SK-N-SH (cell line): Measurements from ENCODE around the gene TSC1. TPM values are rescaled to one million over a fixed set of nuclear protein-coding genes. Genes with fewer than 3 reads are reported as not detected.

Experiments
- CTCF ChIA-PET: fragments of 300-600, 350-600 bp; formaldehyde crosslinking; extraction: SDS; loops from one replicate; lab custom pipeline; 2021; lab: Yijun Ruan, JAX
- POLR2A ChIA-PET: fragments of 350-600 bp; sonication (Branson Sonifier 250); formaldehyde crosslinking; extraction: SDS; loops from one replicate; lab custom pipeline; 2020; ENCODE audit warnings: antibody characterized with exemption, inconsistent platforms; lab: Yijun Ruan, JAX
- DNase-seq: peaks from one replicate; pipeline ENCODE4 v3.0.0; 2012
- H2AFZ ChIP-seq: fragments of 200-600 bp; sonication (generic); 2 replicates; pipeline ENCODE4 v1.8.1; 2016; ENCODE audit warnings: antibody characterized with exemption, mild to moderate bottlenecking, low read depth
- H3F3A ChIP-seq: fragments of 200-600 bp; sonication (generic); replicated peaks from 2 replicates; pipeline ENCODE3; 2016; ENCODE audit warnings: antibody characterized with exemption, mild to moderate bottlenecking; ENCODE audit not compliant: insufficient read depth
- H3K27ac ChIP-seq, 2 experiments: fragments of 200-500 bp in 1 of 2; fragments of 200-600 bp in 1 of 2; sonication (Bioruptor generic) in 1 of 2; sonication (generic), shearing (Covaris generic) in 1 of 2; 2 replicates each; pipeline versions ENCODE4 v1.5.1 to v1.6.1; 2014 to 2016; ENCODE audit warnings: low read depth in 2 of 2, inconsistent platforms in 1 of 2, low read length in 1 of 2, mild to moderate bottlenecking in 1 of 2, mixed read lengths in 1 of 2
- H3K27me3 ChIP-seq: fragments of 200-600 bp; sonication (generic), shearing (Covaris generic); 2 replicates; pipeline ENCODE4 v1.6.1; 2016; ENCODE audit warnings: mixed run types; ENCODE audit not compliant: insufficient read depth
- H3K36me3 ChIP-seq, 2 experiments: fragments of 200-500 bp in 1 of 2; fragments of 200-600 bp in 1 of 2; sonication (Bioruptor generic) in 1 of 2; sonication (generic) in 1 of 2; replicated peaks in 1 of 2; 2 replicates each; pipeline versions ENCODE3 to v1.5.1; 2014 to 2016; ENCODE audit warnings: low read length in 1 of 2, mild to moderate bottlenecking in 1 of 2; ENCODE audit not compliant: insufficient read depth in 2 of 2, control insufficient read depth in 1 of 2
- H3K4me1 ChIP-seq, 2 experiments: fragments of 200-500 bp in 1 of 2; fragments of 200-600 bp in 1 of 2; sonication (Bioruptor generic) in 1 of 2; sonication (generic), shearing (Covaris generic) in 1 of 2; 2 replicates each; pipeline versions ENCODE4 v1.5.1 to v1.6.1; 2014 to 2016; ENCODE audit warnings: low read depth in 1 of 2, low read length in 1 of 2, mixed run types in 1 of 2; ENCODE audit not compliant: insufficient read depth in 2 of 2, control insufficient read depth in 1 of 2
- H3K4me2 ChIP-seq: fragments of 200-600 bp; sonication (generic), shearing (Covaris generic); 2 replicates; pipeline ENCODE4 v1.6.1; 2017; ENCODE audit warnings: mixed run types
- H3K4me3 ChIP-seq, 2 experiments: fragments of 200-500 bp in 1 of 2; fragments of 200-600 bp in 1 of 2; sonication (Bioruptor generic) in 1 of 2; sonication (generic), shearing (Covaris generic) in 1 of 2; 2 replicates each; pipeline versions ENCODE4 v1.5.1 to v1.8.1; 2014 to 2016; ENCODE audit warnings: low read depth in 2 of 2, inconsistent platforms in 1 of 2, low read length in 1 of 2, mild to moderate bottlenecking in 1 of 2, mixed read lengths in 1 of 2, moderate library complexity in 1 of 2
- H3K79me2 ChIP-seq: fragments of 200-600 bp; sonication (generic); 2 replicates; pipeline ENCODE4 v1.8.1; 2017; ENCODE audit warnings: mild to moderate bottlenecking; ENCODE audit not compliant: insufficient read depth
- H3K9ac ChIP-seq: fragments of 200-600 bp; sonication (generic); 2 replicates; pipeline ENCODE4 v1.6.1; 2017; ENCODE audit warnings: mixed run types
- H3K9me2 ChIP-seq: fragments of 200-600 bp; sonication (generic); 2 replicates; pipeline ENCODE4 v1.6.1; 2017; ENCODE audit warnings: mixed run types
- H3K9me3 ChIP-seq: fragments of 200-600 bp; sonication (generic); 2 replicates; pipeline ENCODE4 v1.6.1; 2017; ENCODE audit warnings: mixed run types, mild to moderate bottlenecking, moderate library complexity
- H4K20me1 ChIP-seq: fragments of 200-600 bp; sonication (generic); 2 replicates; pipeline ENCODE4 v1.6.1; 2017; ENCODE audit warnings: mild to moderate bottlenecking, mixed run types; ENCODE audit not compliant: insufficient read depth
- CHD2 ChIP-seq: fragments of 150-350 bp; IDR thresholded peaks from 2 replicates; pipeline ENCODE4 v1.6.1; 2018; ENCODE audit warnings: low read length; ENCODE audit not compliant: partially characterized antibody
- ELF1 ChIP-seq: IDR thresholded peaks from 2 replicates; pipeline ENCODE4 v1.4.0; 2012
- EP300 ChIP-seq, 2 experiments: IDR thresholded peaks; 2 replicates each; pipeline versions ENCODE4 v1.4.0 to v1.6.1; 2012; ENCODE audit warnings: borderline replicate concordance in 1 of 2, low read depth in 1 of 2, low read length in 1 of 2
- EZH2phosphoT487 ChIP-seq: fragments of 200-600 bp; sonication (generic); IDR thresholded peaks from 2 replicates; pipeline ENCODE4 v1.6.1; 2017; ENCODE audit warnings: low read depth, mixed run types, mild to moderate bottlenecking, antibody characterized with exemption, moderate library complexity, borderline replicate concordance
- FOSL2 ChIP-seq: IDR thresholded peaks from 2 replicates; pipeline ENCODE4 v1.4.0; 2012; ENCODE audit warnings: low read depth, mild to moderate bottlenecking, moderate library complexity, borderline replicate concordance
- FOXJ3 ChIP-seq: sonication (generic); formaldehyde crosslinking; IDR thresholded peaks from 2 replicates; pipeline ENCODE4 v1.5.1; 2020; ENCODE audit warnings: mild to moderate bottlenecking, missing genetic modification reagents
- JUND ChIP-seq: IDR thresholded peaks from 2 replicates; pipeline ENCODE4 v1.4.0; 2012
- MXI1 ChIP-seq: IDR thresholded peaks from 2 replicates; pipeline ENCODE4 v1.6.1; 2012; ENCODE audit warnings: mild to moderate bottlenecking, low read depth, low read length, improper control_type of control experiment
- NFIC ChIP-seq: IDR thresholded peaks from 2 replicates; pipeline ENCODE4 v1.4.0; 2012; ENCODE audit warnings: borderline replicate concordance
- POLR2AphosphoS5 ChIP-seq: IDR thresholded peaks from 2 replicates; pipeline ENCODE4 v1.6.1; 2012; ENCODE audit warnings: low read depth, low read length
- RAD21 ChIP-seq: IDR thresholded peaks from 2 replicates; pipeline ENCODE4 v1.6.1; 2012; ENCODE audit warnings: mild to moderate bottlenecking, low read length
- RFX5 ChIP-seq: IDR thresholded peaks from 2 replicates; pipeline ENCODE4 v1.6.1; 2012; ENCODE audit warnings: mild to moderate bottlenecking, improper control_type of control experiment, low read length
- SMC3 ChIP-seq: IDR thresholded peaks from 2 replicates; pipeline ENCODE4 v1.6.1; 2012; ENCODE audit warnings: low read depth, low read length, improper control_type of control experiment
- TAF1 ChIP-seq: IDR thresholded peaks from 2 replicates; pipeline ENCODE4 v1.6.1; 2012; ENCODE audit warnings: low read depth, mild to moderate bottlenecking, low read length, moderate library complexity, borderline replicate concordance
- TCF12 ChIP-seq: IDR thresholded peaks from 2 replicates; pipeline ENCODE4 v1.4.0; 2012
- TEAD4 ChIP-seq: IDR thresholded peaks from 2 replicates; pipeline ENCODE4 v1.4.0; 2012; ENCODE audit warnings: mild to moderate bottlenecking, borderline replicate concordance; ENCODE audit not compliant: insufficient read depth
- YY1 ChIP-seq: IDR thresholded peaks from 2 replicates; pipeline ENCODE4 v1.4.0; 2012; ENCODE audit warnings: low read depth, mild to moderate bottlenecking
- WGBS: methylation state at CpG from one replicate; pipeline ENCODE4 v1.1.6; 2017; ENCODE audit warnings: low lambda C conversion rate; 5-methylcytosine and 5-hydroxymethylcytosine counted together
- polyA plus RNA-seq, 3 experiments: library from polyadenylated mRNA; depleted of rRNA; stranded (reverse); fragments of >200 nt; gene quantifications; 2 replicates each; pipeline ENCODE4 v1.2.3, GENCODE V29; 2012
- TF ChIP-seq, protein P1 (sequence below): IDR thresholded peaks from 2 replicates; pipeline ENCODE4 v1.4.0; 2012; ENCODE audit warnings: low read depth
- TF ChIP-seq, protein P2 (sequence below): IDR thresholded peaks from 2 replicates; pipeline ENCODE4 v1.4.0; 2012; ENCODE audit warnings: low read depth, borderline replicate concordance
- TF ChIP-seq, protein P3 (sequence below): IDR thresholded peaks from 2 replicates; pipeline ENCODE4 v1.6.1; 2012; ENCODE audit warnings: mild to moderate bottlenecking, low read depth, low read length, moderate library complexity
- TF ChIP-seq, protein P4 (sequence below): IDR thresholded peaks from 2 replicates; pipeline ENCODE4 v1.4.0; 2012; ENCODE audit warnings: low read depth, borderline replicate concordance
- TF ChIP-seq, protein P5 (sequence below): IDR thresholded peaks from 2 replicates; pipeline ENCODE4; 2012
- TF ChIP-seq, protein P6 (sequence below): fragments of 150-350 bp; IDR thresholded peaks from 2 replicates; pipeline ENCODE4 v1.6.1; 2017; ENCODE audit warnings: antibody characterized with exemption, low read length, low read depth, borderline replicate concordance

The TSC1 gene
- 18.3 and 27.6 TPM in 2 replicates for polyA plus RNA-seq (2012; rRNA removed)
- 7.1 and 8.2 TPM in 2 replicates for polyA plus RNA-seq (2012; cell fraction: cytosol; rRNA removed)
- polyA plus RNA-seq (2012; cell fraction: nucleus; rRNA removed) = 65.5 and 104 TPM in 2 replicates

DNA sequence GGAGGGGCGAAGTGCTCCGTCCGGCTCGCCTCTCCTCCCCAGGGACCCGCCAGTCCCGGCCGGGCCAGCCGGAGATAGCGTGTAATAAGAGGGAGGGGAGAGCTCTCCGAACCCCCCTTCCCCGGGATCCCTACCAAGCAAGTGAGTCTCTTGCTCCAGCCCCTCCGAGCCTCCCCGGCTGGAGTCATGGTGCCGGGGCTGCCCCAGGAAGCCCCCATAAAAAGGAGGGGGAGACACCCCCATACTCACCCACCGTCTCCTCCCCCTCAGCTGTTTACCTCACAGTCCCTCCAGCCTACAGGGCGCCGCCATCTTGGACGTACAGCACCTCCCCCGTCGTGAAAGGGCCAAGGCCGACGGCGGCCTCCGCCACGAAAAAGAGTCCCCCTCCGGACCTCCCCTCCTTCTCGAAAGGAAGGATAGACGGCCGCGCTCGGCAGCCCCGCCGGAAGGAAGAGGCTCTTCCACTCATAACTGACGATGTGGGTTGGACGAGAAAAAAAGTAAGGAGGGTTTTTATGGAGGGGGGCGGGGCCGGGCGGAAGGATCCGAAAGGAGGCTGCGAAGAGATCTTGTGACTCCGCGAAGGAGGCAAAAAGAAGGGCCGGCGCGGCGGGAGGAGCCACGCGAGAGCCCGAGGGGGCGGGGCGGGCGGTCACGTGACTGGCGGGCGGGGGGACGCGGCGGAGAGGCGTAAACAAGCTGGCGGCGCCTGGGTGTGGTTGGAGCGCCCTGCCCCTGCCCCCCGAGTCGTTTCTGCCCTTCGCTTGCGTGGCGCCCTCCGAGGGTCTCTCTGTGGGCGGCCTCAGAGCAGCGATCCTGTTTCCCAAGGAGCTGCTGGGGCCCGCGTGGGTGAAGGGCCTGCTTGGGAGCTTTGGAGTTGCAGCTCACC, at the start of gene TSC1:
Gene TSC1, minus strand, starts transcription at position 323 of the 892 bp plus-strand sequence. CDS start 15,744 bp downstream, outside the sequence.
- Histone ChIP-seq H3K9me2 (no peaks in the 10 kb centered on the region), H3K4me3 (peak within 1 kb of the TSS; percentile 84 to 97), H3K27me3 (no peaks in the 10 kb centered on the region), H3F3A (peaks cover 8% of the 10 kb centered on the region), H3K9ac (peak within 1 kb of the TSS; percentile 96), H3K79me2 (peaks cover 49% of the 10 kb centered on the region), H3K27ac (peak within 1 kb of the TSS; percentile 96 to 98), H3K9me3 (no peaks in the 10 kb centered on the region), H3K4me2 (peak within 1 kb of the TSS; percentile 85), H3K36me3 (no peaks in the 10 kb centered on the region), H4K20me1 (no peaks in the 10 kb centered on the region), H2AFZ (peak within 1 kb of the TSS; percentile 90), H3K4me1 (peaks cover 15 to 27% of the 10 kb centered on the region in 2 experiments)
- POLR2A ChIA-PET = interaction anchor here (0.6 to 0.7 kb wide), 2 partner anchors 10 to 29 kb away, joined by 3 to 5 read pairs; no protein-coding TSS in a partner anchor
- DNase-seq = peak; percentile 97
- CTCF ChIA-PET = interaction anchor here (1.0 to 4.1 kb wide), 6 partner anchors 10 to 199 kb away, joined by 3 to 18 read pairs (median 6); partner anchors contain the start of gene GFI1B
- 1% methylated on average over 23 of the region's 72 CpGs for WGBS
- no peak for TF ChIP-seq TEAD4
- TF ChIP-seq FOXJ3 (CRISPR knock-in tag) = peak; percentile 58; the same call in 1 of the 2 replicates
- peak; percentile 7; the same call in 1 of the 2 replicates for TF ChIP-seq FOSL2
- peak; percentile 98 for TF ChIP-seq CHD2
- TF ChIP-seq TCF12 = peak; percentile 42; the same call in 1 of the 2 replicates
- TF ChIP-seq, protein P1, sequence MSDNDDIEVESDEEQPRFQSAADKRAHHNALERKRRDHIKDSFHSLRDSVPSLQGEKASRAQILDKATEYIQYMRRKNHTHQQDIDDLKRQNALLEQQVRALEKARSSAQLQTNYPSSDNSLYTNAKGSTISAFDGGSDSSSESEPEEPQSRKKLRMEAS = no peak; the same call in 1 of the 2 replicates
- TF ChIP-seq, protein P2, sequence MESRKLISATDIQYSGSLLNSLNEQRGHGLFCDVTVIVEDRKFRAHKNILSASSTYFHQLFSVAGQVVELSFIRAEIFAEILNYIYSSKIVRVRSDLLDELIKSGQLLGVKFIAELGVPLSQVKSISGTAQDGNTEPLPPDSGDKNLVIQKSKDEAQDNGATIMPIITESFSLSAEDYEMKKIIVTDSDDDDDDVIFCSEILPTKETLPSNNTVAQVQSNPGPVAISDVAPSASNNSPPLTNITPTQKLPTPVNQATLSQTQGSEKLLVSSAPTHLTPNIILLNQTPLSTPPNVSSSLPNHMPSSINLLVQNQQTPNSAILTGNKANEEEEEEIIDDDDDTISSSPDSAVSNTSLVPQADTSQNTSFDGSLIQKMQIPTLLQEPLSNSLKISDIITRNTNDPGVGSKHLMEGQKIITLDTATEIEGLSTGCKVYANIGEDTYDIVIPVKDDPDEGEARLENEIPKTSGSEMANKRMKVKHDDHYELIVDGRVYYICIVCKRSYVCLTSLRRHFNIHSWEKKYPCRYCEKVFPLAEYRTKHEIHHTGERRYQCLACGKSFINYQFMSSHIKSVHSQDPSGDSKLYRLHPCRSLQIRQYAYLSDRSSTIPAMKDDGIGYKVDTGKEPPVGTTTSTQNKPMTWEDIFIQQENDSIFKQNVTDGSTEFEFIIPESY = peak; percentile 79
- TF ChIP-seq, protein P3, sequence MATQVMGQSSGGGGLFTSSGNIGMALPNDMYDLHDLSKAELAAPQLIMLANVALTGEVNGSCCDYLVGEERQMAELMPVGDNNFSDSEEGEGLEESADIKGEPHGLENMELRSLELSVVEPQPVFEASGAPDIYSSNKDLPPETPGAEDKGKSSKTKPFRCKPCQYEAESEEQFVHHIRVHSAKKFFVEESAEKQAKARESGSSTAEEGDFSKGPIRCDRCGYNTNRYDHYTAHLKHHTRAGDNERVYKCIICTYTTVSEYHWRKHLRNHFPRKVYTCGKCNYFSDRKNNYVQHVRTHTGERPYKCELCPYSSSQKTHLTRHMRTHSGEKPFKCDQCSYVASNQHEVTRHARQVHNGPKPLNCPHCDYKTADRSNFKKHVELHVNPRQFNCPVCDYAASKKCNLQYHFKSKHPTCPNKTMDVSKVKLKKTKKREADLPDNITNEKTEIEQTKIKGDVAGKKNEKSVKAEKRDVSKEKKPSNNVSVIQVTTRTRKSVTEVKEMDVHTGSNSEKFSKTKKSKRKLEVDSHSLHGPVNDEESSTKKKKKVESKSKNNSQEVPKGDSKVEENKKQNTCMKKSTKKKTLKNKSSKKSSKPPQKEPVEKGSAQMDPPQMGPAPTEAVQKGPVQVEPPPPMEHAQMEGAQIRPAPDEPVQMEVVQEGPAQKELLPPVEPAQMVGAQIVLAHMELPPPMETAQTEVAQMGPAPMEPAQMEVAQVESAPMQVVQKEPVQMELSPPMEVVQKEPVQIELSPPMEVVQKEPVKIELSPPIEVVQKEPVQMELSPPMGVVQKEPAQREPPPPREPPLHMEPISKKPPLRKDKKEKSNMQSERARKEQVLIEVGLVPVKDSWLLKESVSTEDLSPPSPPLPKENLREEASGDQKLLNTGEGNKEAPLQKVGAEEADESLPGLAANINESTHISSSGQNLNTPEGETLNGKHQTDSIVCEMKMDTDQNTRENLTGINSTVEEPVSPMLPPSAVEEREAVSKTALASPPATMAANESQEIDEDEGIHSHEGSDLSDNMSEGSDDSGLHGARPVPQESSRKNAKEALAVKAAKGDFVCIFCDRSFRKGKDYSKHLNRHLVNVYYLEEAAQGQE = peak; percentile 70
- no peak for TF ChIP-seq RFX5
- no peak for TF ChIP-seq EZH2phosphoT487
- TF ChIP-seq, protein P4, sequence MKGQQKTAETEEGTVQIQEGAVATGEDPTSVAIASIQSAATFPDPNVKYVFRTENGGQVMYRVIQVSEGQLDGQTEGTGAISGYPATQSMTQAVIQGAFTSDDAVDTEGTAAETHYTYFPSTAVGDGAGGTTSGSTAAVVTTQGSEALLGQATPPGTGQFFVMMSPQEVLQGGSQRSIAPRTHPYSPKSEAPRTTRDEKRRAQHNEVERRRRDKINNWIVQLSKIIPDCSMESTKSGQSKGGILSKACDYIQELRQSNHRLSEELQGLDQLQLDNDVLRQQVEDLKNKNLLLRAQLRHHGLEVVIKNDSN = peak; percentile 87
- TF ChIP-seq, protein P5, sequence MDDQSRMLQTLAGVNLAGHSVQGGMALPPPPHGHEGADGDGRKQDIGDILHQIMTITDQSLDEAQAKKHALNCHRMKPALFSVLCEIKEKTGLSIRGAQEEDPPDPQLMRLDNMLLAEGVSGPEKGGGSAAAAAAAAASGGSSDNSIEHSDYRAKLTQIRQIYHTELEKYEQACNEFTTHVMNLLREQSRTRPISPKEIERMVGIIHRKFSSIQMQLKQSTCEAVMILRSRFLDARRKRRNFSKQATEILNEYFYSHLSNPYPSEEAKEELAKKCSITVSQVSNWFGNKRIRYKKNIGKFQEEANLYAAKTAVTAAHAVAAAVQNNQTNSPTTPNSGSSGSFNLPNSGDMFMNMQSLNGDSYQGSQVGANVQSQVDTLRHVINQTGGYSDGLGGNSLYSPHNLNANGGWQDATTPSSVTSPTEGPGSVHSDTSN = peak; percentile 93
- TF ChIP-seq YY1 = peak; percentile 99
- no peak for TF ChIP-seq RAD21
- TF ChIP-seq ELF1 = no peak
- TF ChIP-seq, protein P6, sequence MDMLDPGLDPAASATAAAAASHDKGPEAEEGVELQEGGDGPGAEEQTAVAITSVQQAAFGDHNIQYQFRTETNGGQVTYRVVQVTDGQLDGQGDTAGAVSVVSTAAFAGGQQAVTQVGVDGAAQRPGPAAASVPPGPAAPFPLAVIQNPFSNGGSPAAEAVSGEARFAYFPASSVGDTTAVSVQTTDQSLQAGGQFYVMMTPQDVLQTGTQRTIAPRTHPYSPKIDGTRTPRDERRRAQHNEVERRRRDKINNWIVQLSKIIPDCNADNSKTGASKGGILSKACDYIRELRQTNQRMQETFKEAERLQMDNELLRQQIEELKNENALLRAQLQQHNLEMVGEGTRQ = peak; percentile 8
- TF ChIP-seq MXI1 = peak; percentile 81
- TF ChIP-seq TAF1 = peak; percentile 100
- no peak for TF ChIP-seq SMC3
- no peak; the same call in 1 of the 2 replicates for TF ChIP-seq NFIC
- peak; percentile 77 for TF ChIP-seq POLR2AphosphoS5
- no peak for TF ChIP-seq EP300 (IDR thresholded peaks at IDR 0.05; ENCODE audit: borderline replicate concordance in 1 of 2, low read depth in 1 of 2, low read length in 1 of 2)
- no peak; the same call in 1 of the 2 replicates for TF ChIP-seq JUND
